Left lung (tissue), 8 donors: ENCODE measurements around the gene ZNF728. TPM values are rescaled to one million over a fixed set of nuclear protein-coding genes. Genes with fewer than 3 reads are reported as not detected.

Source experiments
- polyA plus RNA-seq, 6 donors: library from polyadenylated mRNA; unstranded; fragments of 120-200 nt; gene quantifications; one replicate each; pipeline ENCODE4 v1.2.1, GENCODE V29; 2013; ENCODE audit not compliant: insufficient read length in 6 of 6
- total RNA-seq, 2 donors: library from RNA; stranded (reverse); fragmentation: NEBNext Ultra II Directional; extraction: Animal tissue kit (Norgen Biotek cat#: 25700); gene quantifications; one replicate each; pipeline ENCODE4 v1.2.1, GENCODE V29; 2021
- donor health status: DM: no; HTN: yes; CAD: no.
- donor health status: DM: no; HTN: no; CAD: no.

The ZNF728 gene
- total and polyA plus RNA-seq, 8 donors = 0.08 to 0.71 (median 0.27) TPM; not detected in 4

Other genes with a start within 250 kb of the ZNF728 start
- gene ZNF99, start 219.0 kb downstream of the ZNF728 start, total RNA-seq = under 1 TPM; 0.06 to 0.10 TPM
- under 1 TPM; 0.25 to 0.72 (median 0.62) TPM for gene ZNF99, start 219.0 kb downstream of the ZNF728 start, polyA plus RNA-seq
- gene ZNF723, start 170.9 kb downstream of the ZNF728 start, total RNA-seq = not detected
- gene ZNF723, start 170.9 kb downstream of the ZNF728 start, polyA plus RNA-seq = under 1 TPM in 3 of 6 donors, not detected in 3; 0.10 to 0.21 (median 0.11) TPM
- 1 to 10 TPM; 2.8 to 2.9 TPM for gene ZNF730, start 113.8 kb upstream of the ZNF728 start, total RNA-seq
- gene ZNF730, start 113.8 kb upstream of the ZNF728 start, polyA plus RNA-seq = 10 to 100 TPM in 5 of 6 donors, 1 to 10 TPM in 1; 8.9 to 14.0 (median 12.0) TPM
- gene ZNF724, start 247.2 kb upstream of the ZNF728 start, total RNA-seq = 1 to 10 TPM; 4.7 to 4.9 TPM
- gene ZNF724, start 247.2 kb upstream of the ZNF728 start, polyA plus RNA-seq = 1 to 10 TPM; 4.3 to 7.8 (median 6.0) TPM